Thoracic aorta (tissue), 2 donors: Measurements from ENCODE around the gene SPRR3. TPM values are rescaled to one million over a fixed set of nuclear protein-coding genes. Genes with fewer than 3 reads are reported as not detected.

Experiments
- ATAC-seq: fragments of 150-250 bp; one replicate; pipeline ENCODE4 v1.8.0; 2017; ENCODE audit warnings: low read depth; ENCODE audit not compliant: insufficient number of reproducible peaks, low FRiP score
- DNase-seq: peaks from one replicate; pipeline ENCODE4 v3.0.0-alpha.2; 2020; ENCODE audit warnings: low spot score
- H3K27ac ChIP-seq, 2 donors: fragments of 200-600 bp; sonication (generic); 1 replicate in 1 of 2; 2 replicates in 1 of 2; pipeline ENCODE4 v1.5.1; 2016; ENCODE audit warnings: mild to moderate bottlenecking in 2 of 2, moderate library complexity in 2 of 2
- H3K27me3 ChIP-seq: fragments of 200-600 bp; sonication (generic); replicated peaks from 2 replicates; pipeline ENCODE4 v1.6.0; 2016; ENCODE audit warnings: mild to moderate bottlenecking; ENCODE audit not compliant: insufficient read depth
- H3K36me3 ChIP-seq: fragments of 200-600 bp; sonication (generic); one replicate; pipeline ENCODE4 v1.5.1; 2016
- H3K4me1 ChIP-seq, 2 donors: fragments of 200-600 bp; sonication (generic); 1 replicate in 1 of 2; 2 replicates in 1 of 2; pipeline versions ENCODE4 v1.5.1 to v1.6.0; 2016; ENCODE audit warnings: low read depth in 2 of 2, mild to moderate bottlenecking in 1 of 2; ENCODE audit not compliant: control insufficient read depth in 1 of 2
- H3K4me3 ChIP-seq: fragments of 200-600 bp; sonication (generic); 2 replicates; pipeline ENCODE4 v1.5.1; 2016; ENCODE audit warnings: mild to moderate bottlenecking
- H3K9me3 ChIP-seq: fragments of 200-600 bp; sonication (generic); 2 replicates; pipeline ENCODE4 v1.5.1; 2016
- total RNA-seq, 2 donors: library from RNA; depleted of rRNA; stranded (reverse); fragments of >200 nt; gene quantifications; one replicate each; pipeline versions ENCODE4 v1.1.0 to v1.2.3, GENCODE V29; 2016
- TF ChIP-seq, protein P1 (sequence below): fragments of 200-600 bp; sonication (generic); IDR thresholded peaks from one replicate; pipeline ENCODE4 v1.5.1; 2019; ENCODE audit warnings: antibody characterized with exemption

Gene SPRR3
- total RNA-seq, 2 donors from 2014 or later: not detected

DNA sequence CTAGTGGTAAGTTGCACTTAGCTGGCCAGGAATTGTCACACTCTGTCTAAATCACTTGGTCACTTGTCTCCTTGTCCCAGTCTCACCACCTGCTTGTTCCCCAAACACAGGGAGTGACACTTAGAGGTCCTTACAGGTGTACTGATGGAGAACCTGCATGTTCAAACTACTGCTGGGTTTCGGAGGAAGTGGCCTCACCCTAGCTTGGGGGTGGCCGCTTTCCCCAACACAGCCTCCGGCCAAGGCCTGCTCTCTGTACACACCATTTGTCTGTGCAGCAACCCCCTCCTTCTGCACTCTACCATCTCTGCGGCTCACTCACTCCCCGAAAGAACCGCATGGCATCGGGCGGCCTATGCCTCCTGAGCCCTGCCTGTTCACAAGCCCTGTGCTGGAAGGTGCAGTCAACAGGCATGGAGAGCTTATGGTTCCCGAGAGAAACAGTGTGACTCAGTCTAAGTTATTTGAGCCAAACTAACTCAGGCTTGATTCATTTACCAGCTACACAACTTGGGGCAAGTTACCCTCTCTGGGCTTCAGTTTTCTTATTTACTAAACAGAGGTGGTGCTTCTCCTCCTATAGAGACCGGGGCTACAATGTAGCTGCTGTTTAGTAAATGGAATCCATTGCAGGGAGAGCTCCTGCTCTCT is 41.6 kb upstream of the SPRR3 start:
- H3K4me1 ChIP-seq: no peaks in the 10 kb centered on the region

DNA sequence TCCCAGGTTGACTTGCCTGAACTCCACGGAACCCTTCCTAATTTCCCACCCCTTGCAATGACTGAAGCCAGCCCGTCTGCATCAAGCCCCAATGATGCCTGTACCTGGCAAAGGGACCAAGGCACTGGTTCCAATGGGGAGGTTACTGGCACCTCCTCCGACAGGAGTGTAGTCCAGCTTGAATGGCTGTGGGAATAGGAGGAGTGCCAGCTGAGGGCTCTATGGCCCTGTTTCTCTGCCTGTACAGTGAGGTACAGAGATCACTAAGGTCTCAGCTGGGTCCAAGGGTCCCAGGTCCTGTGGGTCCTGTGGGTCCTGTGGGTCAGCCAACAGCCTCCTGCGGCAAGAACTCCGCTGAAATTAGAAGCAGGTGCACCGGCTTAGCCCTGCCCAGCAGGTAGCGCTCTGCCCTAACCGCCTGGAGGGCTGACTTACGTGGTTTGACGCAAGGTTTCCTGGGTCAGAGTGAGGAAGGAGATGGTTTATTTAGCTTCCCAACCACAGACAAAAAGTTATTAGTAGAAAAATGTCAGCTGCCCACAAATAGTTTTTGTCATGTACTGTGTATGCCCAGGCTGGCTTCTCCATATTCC is 41.0 kb upstream of the SPRR3 start:
- Histone ChIP-seq H3K27ac (no peak overlapping the region), H3K9me3 (no peaks in the 10 kb centered on the region), H3K27me3 (no peaks in the 10 kb centered on the region), H3K4me1 (no peaks in the 10 kb centered on the region), H3K4me3 (no peak overlapping the region), H3K36me3 (no peaks in the 10 kb centered on the region)
- DNase-seq (no peak), ATAC-seq (no peak)
- TF ChIP-seq, protein P1, sequence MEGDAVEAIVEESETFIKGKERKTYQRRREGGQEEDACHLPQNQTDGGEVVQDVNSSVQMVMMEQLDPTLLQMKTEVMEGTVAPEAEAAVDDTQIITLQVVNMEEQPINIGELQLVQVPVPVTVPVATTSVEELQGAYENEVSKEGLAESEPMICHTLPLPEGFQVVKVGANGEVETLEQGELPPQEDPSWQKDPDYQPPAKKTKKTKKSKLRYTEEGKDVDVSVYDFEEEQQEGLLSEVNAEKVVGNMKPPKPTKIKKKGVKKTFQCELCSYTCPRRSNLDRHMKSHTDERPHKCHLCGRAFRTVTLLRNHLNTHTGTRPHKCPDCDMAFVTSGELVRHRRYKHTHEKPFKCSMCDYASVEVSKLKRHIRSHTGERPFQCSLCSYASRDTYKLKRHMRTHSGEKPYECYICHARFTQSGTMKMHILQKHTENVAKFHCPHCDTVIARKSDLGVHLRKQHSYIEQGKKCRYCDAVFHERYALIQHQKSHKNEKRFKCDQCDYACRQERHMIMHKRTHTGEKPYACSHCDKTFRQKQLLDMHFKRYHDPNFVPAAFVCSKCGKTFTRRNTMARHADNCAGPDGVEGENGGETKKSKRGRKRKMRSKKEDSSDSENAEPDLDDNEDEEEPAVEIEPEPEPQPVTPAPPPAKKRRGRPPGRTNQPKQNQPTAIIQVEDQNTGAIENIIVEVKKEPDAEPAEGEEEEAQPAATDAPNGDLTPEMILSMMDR: no peak

More for the DNA sequence above, 41.6 kb upstream of the SPRR3 start:
- Histone ChIP-seq H3K27ac (no peak overlapping the region), H3K36me3 (no peaks in the 10 kb centered on the region), H3K4me3 (no peak overlapping the region), H3K9me3 (no peaks in the 10 kb centered on the region), H3K27me3 (no peaks in the 10 kb centered on the region)
- TF ChIP-seq, protein P1: no peak
- DNase-seq (no peak), ATAC-seq (no peak)

DNA sequence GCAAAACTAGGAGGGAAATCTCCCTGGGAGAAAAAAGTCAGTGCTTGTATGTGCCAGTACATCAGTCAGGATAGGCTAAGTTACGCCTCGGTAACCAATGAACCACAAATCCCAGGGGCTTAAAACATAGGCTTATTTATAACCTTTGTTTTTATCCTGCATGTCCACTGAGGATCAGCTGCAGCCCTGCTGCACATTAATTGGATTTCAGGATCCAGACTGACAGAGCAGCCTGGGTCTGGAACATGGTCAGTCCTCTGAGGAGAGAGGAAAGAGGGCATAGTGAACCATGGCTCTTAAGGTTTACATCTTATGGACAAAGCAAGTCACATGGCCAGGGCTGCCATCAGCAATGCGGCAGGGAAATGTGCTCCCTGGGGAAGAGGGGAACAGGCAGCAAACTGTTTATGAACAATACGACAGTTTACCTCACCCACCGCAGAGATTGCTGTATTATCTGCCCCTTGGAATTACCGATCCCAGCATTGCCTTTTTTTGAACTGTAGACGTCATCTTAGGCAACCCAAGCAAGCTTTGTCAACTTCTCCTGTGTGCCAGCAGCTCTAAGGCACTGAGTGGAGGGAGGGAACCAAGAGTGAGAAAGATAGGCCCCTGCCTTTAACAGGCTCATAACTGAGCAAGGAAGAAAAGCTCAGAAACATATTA is 40.2 kb upstream of the SPRR3 start:
- Histone ChIP-seq H3K9me3 (no peaks in the 10 kb centered on the region), H3K36me3 (no peaks in the 10 kb centered on the region), H3K27me3 (no peaks in the 10 kb centered on the region), H3K4me1 (no peaks in the 10 kb centered on the region), H3K27ac (no peak overlapping the region), H3K4me3 (no peak overlapping the region)
- no peak for DNase-seq
- no peak for ATAC-seq
- TF ChIP-seq, protein P1: no peak

DNA sequence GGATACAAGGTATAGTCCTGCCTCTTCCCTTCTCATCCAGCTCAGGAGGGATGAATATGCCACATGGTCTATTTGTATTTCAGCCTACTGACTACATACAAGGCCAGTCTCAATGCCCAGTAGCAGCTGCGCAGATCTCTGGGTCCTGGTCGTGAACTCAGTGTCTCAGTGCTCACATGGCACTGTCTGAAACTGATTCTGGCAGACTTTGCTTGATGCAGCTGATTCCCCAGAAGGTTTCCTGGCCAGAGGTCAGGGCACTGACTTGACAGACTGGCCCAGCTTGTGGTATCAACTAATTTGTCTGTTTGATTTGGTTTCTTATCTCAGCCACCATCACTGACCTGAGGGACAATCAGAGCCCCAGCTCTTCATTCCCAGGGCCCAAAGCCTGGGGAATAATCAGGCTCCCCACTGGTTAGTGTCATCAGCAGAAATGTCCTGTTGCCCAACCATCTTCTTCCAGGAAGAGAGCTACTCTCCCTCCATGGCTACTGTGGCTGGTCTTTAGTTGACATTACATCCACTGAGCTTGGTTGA is 38.6 kb upstream of the SPRR3 start:
- ATAC-seq: no peak
- no peaks in the 10 kb centered on the region for H3K4me1 ChIP-seq
- DNase-seq: no peak
- H3K4me3 ChIP-seq: no peak overlapping the region
- H3K27ac ChIP-seq: no peak overlapping the region
- no peaks in the 10 kb centered on the region for H3K27me3 ChIP-seq
- no peaks in the 10 kb centered on the region for H3K36me3 ChIP-seq
- TF ChIP-seq, protein P1: no peak
- no peaks in the 10 kb centered on the region for H3K9me3 ChIP-seq

DNA sequence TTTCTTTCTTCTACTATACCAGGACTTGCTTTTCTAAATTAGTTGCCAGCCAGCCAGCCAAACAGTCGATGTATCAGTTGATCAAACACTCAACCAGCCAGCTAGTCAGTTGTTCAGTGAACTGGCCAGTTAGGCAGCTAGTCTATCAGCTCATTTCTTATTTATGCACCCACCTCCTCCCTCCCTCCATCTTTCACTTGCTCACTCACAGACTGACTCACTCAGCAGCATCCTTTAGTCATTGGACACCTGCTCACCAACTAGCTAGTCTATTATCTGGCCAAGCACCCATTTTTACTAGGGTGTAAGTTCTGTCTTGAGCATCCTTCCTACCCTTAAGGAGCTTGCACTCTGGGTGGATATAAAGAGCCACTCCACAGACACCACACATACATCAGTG is 37.0 kb upstream of the SPRR3 start:
- Histone ChIP-seq H3K27me3 (no peaks in the 10 kb centered on the region), H3K4me3 (no peak overlapping the region), H3K9me3 (no peaks in the 10 kb centered on the region), H3K27ac (no peak overlapping the region), H3K4me1 (no peaks in the 10 kb centered on the region), H3K36me3 (no peaks in the 10 kb centered on the region)
- no peak for DNase-seq
- TF ChIP-seq, protein P1: no peak
- no peak for ATAC-seq
